AG08395 (cell line): ENCODE measurements around the gene FCRLA.
A peak's percentile ranks its signal among the peaks of the same experiment; 100 is the strongest.
"Not testable (repeated sequence)": the region's sequence is repeated elsewhere in the genome, so short reads cannot be mapped to it uniquely, and the experiment has no call there.

ENCODE experiments used
- DNase-seq: peaks from one replicate; pipeline ENCODE4 v3.0.0; 2012; ENCODE audit warnings: mixed read lengths, low spot score

Gene FCRLA, protein sequence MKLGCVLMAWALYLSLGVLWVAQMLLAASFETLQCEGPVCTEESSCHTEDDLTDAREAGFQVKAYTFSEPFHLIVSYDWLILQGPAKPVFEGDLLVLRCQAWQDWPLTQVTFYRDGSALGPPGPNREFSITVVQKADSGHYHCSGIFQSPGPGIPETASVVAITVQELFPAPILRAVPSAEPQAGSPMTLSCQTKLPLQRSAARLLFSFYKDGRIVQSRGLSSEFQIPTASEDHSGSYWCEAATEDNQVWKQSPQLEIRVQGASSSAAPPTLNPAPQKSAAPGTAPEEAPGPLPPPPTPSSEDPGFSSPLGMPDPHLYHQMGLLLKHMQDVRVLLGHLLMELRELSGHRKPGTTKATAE

DNA sequence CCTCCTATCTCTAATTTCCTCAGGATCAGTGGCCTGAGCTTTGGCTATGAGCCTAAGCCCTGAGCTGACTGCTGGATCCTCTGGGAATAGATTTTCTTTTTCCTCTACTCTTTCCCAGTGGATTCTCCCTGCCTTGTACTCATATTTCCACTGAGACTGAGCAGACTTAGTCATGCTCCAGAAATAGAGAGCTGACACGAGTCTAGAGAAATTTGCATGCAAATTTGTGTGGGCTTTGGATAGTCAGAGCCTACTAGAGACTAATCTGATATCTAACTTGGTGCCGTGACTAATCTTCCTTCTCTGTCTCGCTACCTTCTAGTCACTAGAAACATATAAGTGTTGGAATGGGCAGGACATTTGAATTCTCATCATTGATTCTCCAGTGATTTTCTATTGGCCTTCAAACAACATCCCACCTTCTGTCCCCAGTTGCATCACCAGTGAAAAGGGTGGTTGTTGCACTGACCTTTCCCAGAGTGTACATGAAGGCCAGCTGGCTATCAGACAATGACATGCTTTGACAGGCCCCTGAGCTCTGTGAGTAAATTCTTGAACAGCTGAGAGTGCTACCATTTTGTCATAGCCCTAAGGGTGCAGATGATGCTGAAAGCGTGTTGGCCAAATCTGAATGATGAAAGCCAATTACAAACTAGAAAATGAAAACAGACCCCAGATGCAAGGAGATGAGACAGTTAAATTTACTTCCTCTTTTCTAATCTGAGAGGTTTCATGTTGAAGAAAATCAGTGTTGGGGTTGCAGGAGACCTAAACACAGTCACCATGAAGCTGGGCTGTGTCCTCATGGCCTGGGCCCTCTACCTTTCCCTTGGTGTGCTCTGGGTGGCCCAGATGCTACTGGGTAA, at the start of gene FCRLA:
FCRLA (plus strand) TSS at position 748 of the 866 bp plus-strand sequence; CDS start at position 784, 36 bp downstream.
- peak; percentile 88 for DNase-seq

DNA sequence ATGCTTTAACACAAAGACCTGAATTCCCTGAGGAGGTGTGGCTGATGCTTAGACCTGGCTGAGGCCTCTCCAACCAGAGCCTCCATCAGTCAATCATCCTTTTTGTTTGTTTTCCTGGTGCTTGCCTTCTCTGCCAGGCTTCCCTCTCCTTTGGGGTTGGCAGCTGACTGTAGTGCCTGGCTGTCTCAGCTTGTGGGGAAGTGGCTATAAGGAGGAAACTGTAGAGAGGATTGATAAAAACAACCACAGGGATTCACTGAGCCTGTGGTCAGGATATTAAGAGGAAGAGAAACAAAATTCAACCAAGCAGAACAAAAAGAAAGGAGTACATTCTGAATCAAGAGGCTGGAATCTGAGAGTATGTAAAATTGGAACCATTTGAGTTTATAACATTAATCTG, 48.5 kb upstream of the FCRLA start:
- not testable (repeated sequence) for DNase-seq

DNA sequence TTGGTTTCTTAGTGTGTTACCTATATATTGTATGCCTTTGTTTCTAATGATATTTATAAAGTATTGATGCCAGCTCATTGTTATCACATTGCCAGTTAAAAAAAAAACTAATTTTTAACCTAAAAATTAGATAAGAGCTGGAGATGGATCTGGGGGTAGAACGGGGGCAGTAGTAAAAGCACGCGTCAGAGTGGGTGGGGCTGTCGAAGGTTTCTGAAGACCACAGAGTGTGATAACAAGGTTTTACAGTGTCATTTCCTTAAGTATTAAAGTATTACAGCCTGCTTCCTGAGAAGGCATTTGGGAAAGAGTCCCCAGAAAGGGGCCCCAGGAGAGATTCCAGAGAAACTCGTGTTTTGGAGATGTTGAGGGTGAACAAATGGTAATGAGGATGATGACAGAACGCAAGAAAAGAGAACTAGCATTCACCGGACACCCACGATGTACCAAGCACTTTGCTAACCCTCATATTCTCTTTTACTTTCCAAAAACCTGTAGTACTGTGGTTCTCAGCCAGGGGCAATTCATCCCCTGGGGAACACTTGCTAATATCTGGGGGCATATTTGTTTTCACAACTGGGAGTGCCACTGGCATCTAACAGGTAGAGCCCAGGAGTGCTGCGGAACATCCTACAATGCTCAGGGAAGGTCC, 45.2 kb upstream of the FCRLA start:
- not testable (repeated sequence) for DNase-seq

DNA sequence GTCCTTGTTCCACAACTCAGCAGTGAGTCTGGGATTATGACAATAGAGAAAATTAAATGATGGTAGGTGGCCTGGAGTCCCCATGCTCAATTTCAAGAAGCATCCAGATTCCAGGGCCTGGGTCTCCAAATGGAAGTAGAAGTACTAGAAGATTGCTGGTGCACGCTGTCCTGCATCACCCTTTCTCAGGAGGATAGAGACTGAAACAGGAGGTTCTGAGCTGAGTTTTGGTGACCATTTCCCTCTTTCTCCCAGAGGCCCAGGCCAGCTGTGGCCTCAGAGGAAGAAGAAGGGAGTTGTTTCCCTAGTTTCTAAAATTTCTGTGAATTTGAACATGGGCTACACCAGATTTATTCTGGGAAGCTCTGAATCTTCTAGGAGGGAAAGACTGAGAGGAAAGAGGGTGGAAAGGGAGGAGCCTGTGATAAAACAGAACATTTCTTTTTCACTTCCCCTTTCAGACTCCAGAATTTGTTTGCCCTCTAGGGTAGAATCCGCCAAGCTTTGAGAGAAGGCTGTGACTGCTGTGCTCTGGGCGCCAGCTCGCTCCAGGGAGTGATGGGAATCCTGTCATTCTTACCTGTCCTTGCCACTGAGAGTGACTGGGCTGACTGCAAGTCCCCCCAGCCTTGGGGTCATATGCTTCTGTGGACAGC, 44.2 kb upstream of the FCRLA start, which contains the start of gene FCGR2B:
FCGR2B (plus strand) TSS at position 460 of the 656 bp plus-strand sequence; CDS start at position 559, 99 bp downstream.
- not testable (repeated sequence) for DNase-seq

DNA sequence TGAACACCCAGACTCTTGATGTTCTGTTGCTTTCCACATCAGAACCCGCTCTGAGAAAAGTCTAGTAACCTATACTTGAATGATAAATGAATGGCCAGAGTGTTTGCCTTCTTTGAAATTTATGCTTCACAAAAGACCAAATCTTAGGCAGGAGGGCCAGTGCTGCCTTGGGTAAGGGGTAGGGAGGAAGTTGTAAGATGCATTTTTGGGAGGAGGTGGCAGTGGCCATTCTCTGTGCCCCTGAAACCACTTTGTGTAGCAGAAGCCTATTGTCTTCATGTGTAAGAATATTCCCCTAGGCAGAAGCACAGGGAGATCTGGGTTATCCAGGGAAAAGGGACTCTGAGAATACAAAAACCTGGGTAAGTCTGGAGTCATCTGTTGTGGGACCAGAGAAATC, 43.5 kb upstream of the FCRLA start:
- DNase-seq: not testable (repeated sequence)

DNA sequence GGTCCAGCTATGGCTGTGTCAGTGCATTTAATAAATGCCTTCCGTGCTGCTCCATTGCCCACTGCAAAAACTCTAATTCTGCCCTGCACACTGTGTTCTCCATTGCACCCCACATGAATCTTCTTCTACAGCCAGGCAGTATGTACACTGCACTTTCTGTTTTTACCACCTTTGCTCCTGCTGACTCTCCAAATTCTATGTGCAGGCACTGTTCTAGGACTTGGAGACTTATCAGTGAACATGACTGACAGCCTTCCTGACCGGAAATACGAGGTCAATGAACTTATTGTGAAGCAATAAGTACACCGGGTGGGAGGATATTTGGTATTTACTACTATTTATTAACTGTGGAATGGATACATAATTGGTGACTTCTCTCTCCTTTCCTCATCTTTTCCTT, 42.3 kb upstream of the FCRLA start:
- DNase-seq: not testable (repeated sequence)

DNA sequence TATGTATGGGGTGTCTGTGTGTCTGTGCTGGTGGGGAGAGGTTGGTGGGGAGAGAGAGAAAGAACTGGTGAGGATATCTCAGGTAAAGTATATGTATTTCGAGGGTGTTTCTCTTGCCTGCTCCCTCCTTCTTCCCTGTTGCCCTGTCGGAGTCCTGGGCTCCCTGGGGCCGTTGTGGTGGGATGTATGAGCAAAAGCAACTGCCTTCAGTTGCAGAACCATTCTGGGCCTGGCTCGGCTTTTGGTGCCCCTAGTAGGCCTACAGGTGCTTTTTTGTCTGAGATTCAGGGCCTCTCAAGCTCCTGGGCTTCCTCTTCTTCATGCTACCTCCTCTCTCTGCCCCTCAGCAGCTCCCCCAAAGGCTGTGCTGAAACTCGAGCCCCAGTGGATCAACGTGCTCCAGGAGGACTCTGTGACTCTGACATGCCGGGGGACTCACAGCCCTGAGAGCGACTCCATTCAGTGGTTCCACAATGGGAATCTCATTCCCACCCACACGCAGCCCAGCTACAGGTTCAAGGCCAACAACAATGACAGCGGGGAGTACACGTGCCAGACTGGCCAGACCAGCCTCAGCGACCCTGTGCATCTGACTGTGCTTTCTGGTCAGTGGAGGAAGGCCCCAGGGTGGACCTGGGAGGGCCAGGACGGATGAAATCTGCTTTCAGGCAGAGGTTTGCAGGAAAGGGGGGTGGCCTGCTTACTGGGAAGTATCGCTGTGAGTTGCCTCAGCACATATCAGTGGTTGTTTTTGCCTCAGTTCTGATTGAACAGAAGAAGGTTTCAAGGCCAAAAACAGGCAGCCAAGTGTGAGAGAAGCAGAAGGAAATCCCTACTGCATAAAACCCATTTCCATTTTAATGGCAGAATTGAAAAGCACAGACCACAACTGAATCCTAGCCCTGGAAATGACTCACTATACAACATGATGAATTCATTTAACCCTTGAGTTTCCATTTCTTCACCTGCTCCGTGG, 35.7 kb upstream of the FCRLA start:
- not testable (repeated sequence) for DNase-seq

DNA sequence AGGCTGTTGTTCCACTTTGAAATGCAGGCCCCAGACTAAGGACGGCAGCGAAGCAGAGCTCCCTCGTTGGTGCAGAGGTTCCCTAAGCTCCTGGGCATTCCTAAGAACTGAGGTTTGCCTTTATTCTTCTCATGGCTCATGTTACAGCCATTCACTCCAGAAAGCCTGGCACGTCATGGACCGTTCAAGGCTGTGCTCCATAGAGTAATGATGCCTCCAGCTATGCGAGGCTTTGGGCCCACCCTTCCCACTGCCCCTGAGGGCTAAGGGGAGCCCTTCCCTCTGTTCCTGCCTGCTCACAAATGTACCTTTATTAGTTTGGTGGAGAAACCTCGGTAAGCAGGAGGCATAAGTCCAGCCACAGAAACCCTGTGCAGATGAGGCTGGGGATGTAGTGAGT, 33.6 kb upstream of the FCRLA start:
- not testable (repeated sequence) for DNase-seq

DNA sequence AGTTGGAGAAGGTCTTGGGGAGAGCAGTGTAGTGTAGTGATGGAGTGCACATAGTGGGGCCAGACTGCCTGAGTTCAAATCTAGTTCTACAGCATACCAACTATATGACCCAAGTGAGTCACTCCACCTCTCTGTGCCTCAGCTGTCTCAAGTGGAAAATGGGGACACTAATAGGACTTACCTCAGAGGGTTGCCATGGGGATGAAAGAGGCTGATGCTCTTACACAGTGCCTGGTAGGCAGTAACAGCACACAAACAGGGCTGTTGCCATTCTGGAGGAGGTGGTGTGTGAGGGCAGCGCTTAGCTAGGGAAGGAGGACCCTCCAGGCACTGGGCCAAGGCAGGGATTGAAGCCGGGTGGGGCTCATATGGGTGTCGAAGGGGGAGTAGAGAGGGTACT, 32.6 kb upstream of the FCRLA start:
- DNase-seq: not testable (repeated sequence)

DNA sequence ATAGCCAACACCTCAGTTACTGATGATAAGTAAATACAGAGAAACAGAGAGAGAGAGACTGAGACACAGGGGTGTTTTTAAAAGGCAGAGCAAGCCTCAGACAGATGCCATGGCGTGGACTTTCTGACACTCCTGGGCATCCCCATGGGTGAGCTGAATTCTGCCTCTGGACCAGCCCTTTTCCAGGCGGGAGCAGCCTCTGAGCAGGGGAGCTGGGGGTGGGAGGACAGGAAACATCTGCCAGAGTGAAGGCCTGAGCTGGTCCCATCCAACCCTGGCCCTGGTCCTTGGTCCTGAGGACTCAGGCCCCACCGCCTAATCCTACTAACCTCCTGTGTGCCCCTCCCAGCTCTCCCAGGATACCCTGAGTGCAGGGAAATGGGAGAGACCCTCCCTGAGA, 32.1 kb upstream of the FCRLA start:
- not testable (repeated sequence) for DNase-seq

DNA sequence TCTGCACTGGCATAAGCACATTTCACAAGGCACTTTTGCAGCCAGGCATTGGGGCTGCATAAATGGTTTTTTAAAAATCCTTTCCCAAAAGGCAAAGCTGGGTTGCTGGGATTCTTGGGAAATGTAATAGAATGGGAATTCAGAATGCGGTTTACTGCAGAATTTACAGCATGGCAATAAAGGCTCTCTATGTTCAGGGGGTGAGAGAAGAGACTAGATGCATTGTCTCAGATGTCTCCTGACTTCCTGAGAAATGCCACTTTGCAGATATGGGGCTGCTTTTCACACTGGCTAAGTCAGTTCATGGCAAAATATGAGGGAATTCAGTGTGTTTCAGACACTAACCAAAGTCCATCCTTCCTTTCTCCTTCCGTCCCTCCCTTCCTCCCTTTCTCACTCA, 30.6 kb upstream of the FCRLA start:
- DNase-seq: no peak

DNA sequence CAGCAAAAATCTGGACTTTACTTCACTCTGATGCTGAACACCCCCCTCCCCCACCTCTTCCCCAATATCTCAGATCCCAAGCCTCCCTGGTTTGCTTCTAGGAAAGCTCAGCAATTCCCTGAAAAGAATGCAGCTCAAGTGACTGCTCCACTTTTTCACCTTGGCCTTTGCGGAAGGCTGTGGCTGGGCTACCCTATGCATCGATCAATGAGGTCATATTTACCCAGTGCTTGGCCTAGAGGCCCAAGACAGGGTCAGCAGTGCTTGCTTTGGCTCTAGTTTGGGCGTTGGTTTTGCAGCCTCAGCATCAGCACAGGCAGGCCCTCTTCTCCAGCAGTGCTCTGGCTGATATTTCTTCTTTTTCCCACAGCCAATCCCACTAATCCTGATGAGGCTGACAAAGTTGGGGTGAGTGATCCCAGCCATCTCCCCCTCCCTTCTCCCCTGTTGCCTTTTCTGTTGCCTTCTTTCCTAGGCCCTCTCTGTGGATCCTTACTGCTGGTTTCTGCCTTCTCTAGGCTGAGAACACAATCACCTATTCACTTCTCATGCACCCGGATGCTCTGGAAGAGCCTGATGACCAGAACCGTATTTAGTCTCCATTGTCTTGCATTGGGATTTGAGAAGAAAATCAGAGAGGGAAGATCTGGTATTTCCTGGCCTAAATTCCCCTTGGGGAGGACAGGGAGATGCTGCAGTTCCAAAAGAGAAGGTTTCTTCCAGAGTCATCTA, 29.9 kb upstream of the FCRLA start:
- DNase-seq: no peak

DNA sequence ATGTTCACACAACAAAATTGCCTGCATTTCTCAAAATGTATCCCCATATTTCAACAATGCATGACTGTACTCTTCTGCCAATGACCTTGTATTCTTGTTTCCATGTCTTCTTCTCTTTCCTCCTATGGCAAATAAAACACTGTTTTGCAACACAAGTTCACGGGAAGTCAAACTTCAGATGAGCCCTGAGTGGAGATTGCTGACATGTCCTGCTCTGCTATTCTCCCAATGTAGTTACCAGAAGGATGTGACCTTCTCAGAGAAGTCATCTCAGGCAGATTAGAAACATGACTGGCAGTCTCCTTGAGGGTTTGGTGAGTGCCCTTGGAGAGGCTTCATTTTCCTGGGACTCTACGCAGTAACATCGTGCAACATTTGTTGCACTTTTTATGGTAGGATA, 28.5 kb upstream of the FCRLA start:
- DNase-seq: no peak

DNA sequence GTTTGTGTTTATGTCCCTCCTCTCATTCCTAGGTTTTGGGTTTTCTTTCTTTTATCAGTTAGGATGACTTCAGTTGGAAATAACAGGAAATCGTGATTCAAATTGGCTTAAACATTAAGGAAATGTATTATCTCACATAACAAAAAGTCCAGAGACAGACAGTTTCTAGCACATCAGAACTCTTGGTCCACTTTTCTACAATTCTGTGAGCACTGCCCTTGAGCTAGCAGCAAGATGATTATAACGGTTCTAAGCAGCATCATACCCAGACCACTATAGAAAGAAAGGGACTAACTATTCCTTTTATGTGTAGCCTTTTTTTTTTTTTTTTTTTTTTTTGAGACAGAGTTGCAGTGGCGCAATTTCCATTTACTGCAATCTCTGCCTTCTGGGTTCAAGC, 25.1 kb upstream of the FCRLA start:
- DNase-seq: no peak

DNA sequence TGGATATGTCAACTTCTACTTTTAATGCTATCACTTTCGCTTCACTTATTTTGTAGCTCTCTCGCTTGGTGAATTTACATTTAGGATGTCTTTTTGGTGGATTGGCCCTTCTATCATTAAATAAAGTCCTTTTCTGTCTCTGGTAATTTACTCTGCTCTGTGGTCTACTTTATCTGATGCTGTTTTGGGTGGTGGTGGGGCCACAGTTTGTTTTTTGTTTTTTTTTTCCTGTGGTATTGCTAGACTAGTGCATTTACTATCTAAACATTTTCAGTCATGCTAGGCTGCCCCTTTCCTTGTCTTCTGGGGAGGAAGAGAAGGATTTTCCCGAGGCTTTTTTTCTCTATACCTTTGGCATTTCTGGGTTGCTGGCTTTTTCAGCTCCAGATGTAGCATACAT, 18.1 kb upstream of the FCRLA start:
- DNase-seq: no peak

DNA sequence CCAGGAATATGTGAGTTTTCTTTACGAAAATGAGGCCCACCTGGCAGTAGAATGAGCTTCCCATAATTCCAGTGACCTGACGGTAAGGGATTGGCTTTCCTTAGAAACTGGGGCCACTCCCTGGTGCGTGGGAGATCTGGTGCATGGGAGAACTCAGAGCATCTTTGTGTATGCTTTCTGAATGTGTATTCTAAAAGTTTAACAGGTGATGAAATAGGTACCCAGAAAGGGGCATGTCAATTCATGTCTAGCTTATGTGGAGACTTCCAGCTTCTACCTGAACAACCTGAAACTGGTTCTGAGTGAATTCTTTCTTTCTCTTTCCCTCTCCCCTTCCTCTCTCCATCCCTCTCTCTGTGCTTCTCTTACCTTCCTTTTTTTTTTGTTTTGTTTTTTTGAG, 15.2 kb upstream of the FCRLA start:
- no peak for DNase-seq

DNA sequence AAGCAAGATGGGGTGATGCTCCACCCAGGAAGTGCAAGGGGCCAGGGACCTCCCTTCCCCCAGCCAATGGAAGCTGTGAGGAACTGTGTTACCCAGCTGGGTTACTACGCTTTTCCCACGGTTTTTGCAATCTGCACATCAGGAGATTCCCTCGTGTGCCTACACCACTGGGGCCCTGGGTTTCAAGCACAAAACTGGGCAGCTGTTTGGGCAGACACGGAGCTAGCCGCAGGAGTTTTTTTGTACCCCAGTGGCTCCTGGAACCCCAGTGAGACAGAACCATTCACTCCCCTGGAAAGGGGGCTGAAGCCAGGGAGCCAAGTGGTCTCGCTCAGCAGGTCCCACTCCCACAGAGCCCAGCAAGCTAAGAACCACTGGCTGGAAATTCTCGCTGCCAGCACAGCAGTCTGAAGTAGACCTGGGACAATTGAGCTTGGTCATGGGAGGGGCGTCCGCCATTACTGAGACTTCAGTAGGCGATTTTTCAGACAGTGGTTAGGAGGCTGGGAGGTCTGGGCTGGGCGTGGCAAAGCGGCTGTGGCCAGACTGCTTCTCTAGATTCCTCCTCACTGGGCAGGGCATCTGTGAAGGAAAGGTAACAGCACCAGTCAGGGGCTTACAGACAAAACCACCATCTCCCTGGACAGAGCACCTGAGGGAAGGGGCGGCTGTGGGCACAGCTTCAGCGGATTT, 13.9 kb upstream of the FCRLA start:
- DNase-seq: not testable (repeated sequence)

DNA sequence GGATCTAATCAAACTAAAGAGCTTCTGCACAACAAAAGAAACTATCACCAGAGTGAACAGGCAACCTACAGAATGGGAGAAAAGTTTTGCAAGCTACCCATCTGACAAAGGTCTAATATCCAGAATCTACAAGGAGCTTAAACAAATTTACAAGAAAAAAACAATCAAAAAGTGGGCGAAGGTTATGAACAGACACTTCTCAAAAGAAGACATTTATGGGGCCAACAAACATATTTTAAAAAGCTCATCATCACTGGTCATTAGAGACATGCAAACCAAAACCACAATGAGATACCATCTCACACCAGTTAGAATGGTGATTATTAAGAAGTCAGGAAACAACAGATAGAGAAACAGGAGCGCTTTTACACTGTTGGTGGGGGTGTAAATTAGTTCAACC, 8.7 kb upstream of the FCRLA start:
- DNase-seq: not testable (repeated sequence)

DNA sequence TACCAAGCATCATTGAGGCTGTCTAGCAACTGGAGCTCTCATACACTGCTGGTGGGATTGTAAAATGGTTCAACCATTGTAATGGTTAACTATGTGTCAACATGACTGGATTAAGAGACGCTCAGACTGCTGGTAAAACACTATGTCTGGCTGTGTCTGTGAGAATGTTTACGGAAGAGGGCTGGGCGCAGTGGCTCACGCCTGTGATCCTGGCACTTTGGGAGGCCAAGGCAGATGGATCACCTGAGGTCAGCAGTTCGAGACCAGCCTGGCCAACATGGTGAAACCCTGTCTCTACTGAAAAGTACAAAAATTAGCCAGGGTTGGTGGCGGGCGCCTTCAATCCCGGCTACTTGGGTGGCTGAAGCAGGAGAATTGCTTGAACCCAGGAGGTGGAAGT, 4.8 kb upstream of the FCRLA start:
- no peak for DNase-seq
